DND-41 (cell line): ENCODE measurements around the gene HEY2.
"Not testable (repeated sequence)": the region's sequence is repeated elsewhere in the genome, so short reads cannot be mapped to it uniquely, and the experiment has no call there.

Experiments
- ATAC-seq: fragments of 200-7000 bp; cut with Tn5 transposase; 3 replicates; pipeline ENCODE4 v1.9.1; 2021; ENCODE audit warnings: low read depth; ENCODE audit not compliant: insufficient read depth
- DNase-seq: peaks from one replicate; pipeline ENCODE4 v3.0.0-alpha.2; 2020
- H2AFZ ChIP-seq: 2 replicates; pipeline ENCODE4 v1.6.0; 2012; ENCODE audit warnings: low read depth, low read length
- H3K27ac ChIP-seq: 2 replicates; pipeline ENCODE4 v1.5.1; 2012; ENCODE audit warnings: low read length, inconsistent platforms
- H3K27me3 ChIP-seq: fragments of 200-600 bp; sonication (generic); 2 replicates; pipeline ENCODE4 v1.6.0; 2012; ENCODE audit warnings: low read length, mild to moderate bottlenecking, inconsistent platforms; ENCODE audit not compliant: insufficient read depth, poor library complexity
- H3K36me3 ChIP-seq: 2 replicates; pipeline ENCODE4 v1.5.1; 2012; ENCODE audit warnings: low read length, inconsistent platforms; ENCODE audit not compliant: insufficient read depth
- H3K4me1 ChIP-seq: 2 replicates; pipeline ENCODE4 v1.5.1; 2012; ENCODE audit warnings: mild to moderate bottlenecking, low read length; ENCODE audit not compliant: insufficient read depth
- H3K4me2 ChIP-seq: 2 replicates; pipeline ENCODE4 v1.6.0; 2012; ENCODE audit warnings: mild to moderate bottlenecking, moderate library complexity, low read length, inconsistent platforms; ENCODE audit not compliant: insufficient read depth
- H3K4me3 ChIP-seq, 2 experiments: fragments of 200-600 bp in 1 of 2; shearing (Covaris generic) in 1 of 2; 2 replicates each; pipeline ENCODE4 v1.5.1; 2012 to 2016; ENCODE audit warnings: inconsistent platforms in 2 of 2, low read length in 2 of 2, mild to moderate bottlenecking in 2 of 2, low read depth in 1 of 2, moderate library complexity in 1 of 2
- H3K79me2 ChIP-seq: 2 replicates; pipeline ENCODE4 v1.6.0; 2012; ENCODE audit warnings: low read length, inconsistent platforms; ENCODE audit not compliant: insufficient read depth
- H3K9ac ChIP-seq: 2 replicates; pipeline ENCODE4 v1.6.0; 2012; ENCODE audit warnings: low read depth, mild to moderate bottlenecking, inconsistent platforms, low read length, moderate library complexity
- H3K9me3 ChIP-seq: 2 replicates; pipeline ENCODE4 v1.5.1; 2012; ENCODE audit warnings: low read length, moderate library complexity, mild to moderate bottlenecking, inconsistent platforms; ENCODE audit not compliant: insufficient read depth, severe bottlenecking
- H4K20me1 ChIP-seq: 2 replicates; pipeline ENCODE4 v1.6.0; 2012; ENCODE audit warnings: low read length; ENCODE audit not compliant: insufficient read depth
- CTCF ChIP-seq: IDR thresholded peaks from 2 replicates; pipeline ENCODE4 v1.5.1; 2012; ENCODE audit warnings: borderline replicate concordance, low read length, moderate library complexity, mild to moderate bottlenecking; ENCODE audit not compliant: poor library complexity, severe bottlenecking; ENCODE audit errors: extremely low read depth
- EZH2 ChIP-seq: IDR thresholded peaks from 3 replicates; pipeline ENCODE4 v1.6.1; 2012; ENCODE audit warnings: borderline replicate concordance, low read depth, mild to moderate bottlenecking, moderate library complexity, low read length, inconsistent platforms; ENCODE audit not compliant: severe bottlenecking

The HEY2 gene

GRCh38 chr6:125773387-125774341, 24.2 kb downstream of the HEY2 start:
- ATAC-seq (no peak), DNase-seq (no peak)
- no peaks in the 10 kb centered on the region for H3K36me3 ChIP-seq
- H4K20me1 ChIP-seq, result no peaks in the 10 kb centered on the region
- H3K9me3 ChIP-seq, result no peaks in the 10 kb centered on the region
- H3K4me2 ChIP-seq, result no peak overlapping the region
- H2AFZ ChIP-seq, result no peak overlapping the region
- no peak overlapping the region for H3K9ac ChIP-seq
- TF ChIP-seq EZH2, result no peak
- no peak for TF ChIP-seq CTCF
- H3K27me3 ChIP-seq, result peaks cover 8% of the 10 kb centered on the region
- H3K27ac ChIP-seq, result no peak overlapping the region
- no peak overlapping the region for H3K4me3 ChIP-seq
- no peaks in the 10 kb centered on the region for H3K79me2 ChIP-seq
- H3K4me1 ChIP-seq, result no peaks in the 10 kb centered on the region

GRCh38 chr6:125776107-125776826, 26.8 kb downstream of the HEY2 start:
- DNase-seq, H3K27ac ChIP-seq, ATAC-seq: not testable (repeated sequence)

GRCh38 chr6:125779924-125780539, 30.6 kb downstream of the HEY2 start:
- Histone ChIP-seq H3K4me3 (peak overlapping the region; percentile 42 to 61), H4K20me1 (no peaks in the 10 kb centered on the region), H3K79me2 (peaks cover 30% of the 10 kb centered on the region), H3K4me1 (peaks cover 32% of the 10 kb centered on the region), H3K9ac (peak overlapping the region; percentile 61), H3K4me2 (peak overlapping the region; percentile 97), H3K9me3 (no peaks in the 10 kb centered on the region), H3K36me3 (no peaks in the 10 kb centered on the region), H3K27ac (peak overlapping the region; percentile 89), H3K27me3 (peaks cover 7% of the 10 kb centered on the region), H2AFZ (peak overlapping the region; percentile 75)
- TF ChIP-seq EZH2 (no peak), CTCF (peak; percentile 15)
- ATAC-seq (peak; percentile 77), DNase-seq (peak; percentile 82)

More at GRCh38 chr6:125776107-125776826, 26.8 kb downstream of the HEY2 start:
- not testable (repeated sequence) for H3K36me3 ChIP-seq, H2AFZ ChIP-seq, H3K4me1 ChIP-seq, H4K20me1 ChIP-seq, H3K9me3 ChIP-seq, H3K4me3 ChIP-seq, H3K4me2 ChIP-seq, H3K9ac ChIP-seq, H3K79me2 ChIP-seq, H3K27me3 ChIP-seq
